HG02678 (cell line): ENCODE results near the gene SPPL2A.
"Not testable (repeated sequence)": the region's sequence is repeated elsewhere in the genome, so short reads cannot be mapped to it uniquely, and the experiment has no call there.

ENCODE experiments used
- ATAC-seq: cut with Tn5 transposase; IDR thresholded peaks from one replicate; pipeline ENCODE4 v1.9.1; 2021; ENCODE audit warnings: mild to moderate bottlenecking, moderate library complexity; ENCODE audit not compliant: unreplicated experiment

SPPL2A gene

GRCh38 chr15:50694634-50695165, 70.8 kb downstream of the SPPL2A start:
- not testable (repeated sequence) for ATAC-seq

DNA sequence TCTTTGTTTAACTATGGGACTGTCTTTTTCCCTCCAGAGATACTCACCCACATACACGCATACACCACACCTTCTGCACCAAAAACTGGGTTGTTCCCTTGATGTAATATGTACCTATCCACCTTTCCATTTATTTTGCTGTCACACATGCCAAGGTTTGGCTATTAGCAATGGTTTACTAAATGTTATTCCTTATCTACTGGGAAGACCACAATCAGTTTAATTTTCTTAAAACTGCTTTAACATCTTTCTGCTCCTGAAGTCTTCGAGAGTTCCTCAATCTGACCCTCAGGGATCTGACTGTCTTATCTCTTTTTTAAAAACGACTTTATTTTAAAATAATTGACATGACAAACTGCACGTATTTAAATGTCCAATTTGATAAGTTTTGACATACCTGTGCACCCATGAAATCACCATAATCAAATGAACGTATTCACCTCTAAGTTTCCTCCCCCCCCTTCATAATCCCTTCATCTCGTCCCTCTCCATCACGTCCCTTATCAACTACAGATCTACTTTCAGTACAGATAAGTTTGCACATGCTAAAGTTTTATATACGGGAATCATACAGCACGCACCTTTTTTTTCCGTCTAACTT, 78.1 kb downstream of the SPPL2A start:
- ATAC-seq: peak; percentile 3

GRCh38 chr15:50686469-50687301, 78.8 kb downstream of the SPPL2A start, which contains the start of gene TRPM7:
Gene TRPM7 (minus strand): TSS chr15:50686797. CDS start chr15:50686533, 264 bp downstream.
- ATAC-seq: peak; percentile 80

- ATAC-seq: peak; percentile 58
Observed at GRCh38 chr15:50685976-50686468, 79.5 kb downstream of the SPPL2A start.

- no peak for ATAC-seq
Observed at GRCh38 chr15:50685191-50685975, 80.1 kb downstream of the SPPL2A start.

DNA sequence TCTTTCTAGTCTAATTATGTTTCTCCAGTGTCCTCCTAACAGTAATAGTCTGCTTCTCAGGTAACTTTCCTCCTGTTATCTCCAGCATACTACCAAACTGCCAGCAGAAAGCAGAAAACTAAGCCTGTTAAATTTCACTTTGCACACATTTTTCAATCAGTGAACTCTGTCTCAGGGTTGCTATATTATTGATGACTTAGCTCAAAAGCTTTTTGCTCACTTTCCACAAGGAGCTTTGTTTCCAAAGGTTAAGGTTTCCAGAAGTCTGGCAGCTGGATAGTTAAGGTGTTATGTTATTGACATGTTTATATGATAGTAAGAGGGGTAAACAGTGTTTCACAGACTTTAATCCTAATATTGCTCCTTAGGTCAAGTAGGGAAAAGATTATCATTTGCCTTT, 84.0 kb downstream of the SPPL2A start:
- ATAC-seq: no peak

DNA sequence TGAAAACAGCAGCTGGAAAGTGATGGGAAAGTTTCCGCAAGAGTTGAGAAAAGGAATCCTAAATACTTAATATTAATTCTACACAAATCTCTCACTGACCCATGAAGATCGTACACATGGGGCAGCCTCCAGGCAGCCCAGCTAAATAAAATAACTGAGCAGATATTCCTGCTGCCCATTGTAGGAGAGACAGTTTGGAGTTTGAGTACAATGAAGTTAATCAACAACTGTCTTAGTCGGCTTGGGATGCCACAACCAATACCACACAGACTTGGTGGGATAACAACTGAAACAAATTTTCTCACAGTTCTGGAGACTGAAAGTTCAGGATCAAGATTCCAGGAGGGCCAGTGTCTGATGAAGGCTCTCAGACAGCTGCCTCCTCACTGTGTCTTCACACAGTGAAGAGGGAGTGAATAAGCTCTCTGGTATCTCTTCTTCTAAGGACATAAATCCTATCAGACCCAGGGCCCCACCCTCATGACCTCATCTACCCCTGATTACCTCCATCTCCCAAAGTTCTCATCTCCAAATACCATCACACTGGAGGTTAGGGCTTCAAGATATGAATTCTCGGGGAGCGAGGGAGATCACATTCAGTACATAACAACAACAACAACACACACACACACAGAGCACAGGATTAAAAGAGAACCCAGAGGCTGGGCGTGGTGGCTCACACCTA, 88.6 kb downstream of the SPPL2A start:
- no peak for ATAC-seq

GRCh38 chr15:50675535-50676144, 89.9 kb downstream of the SPPL2A start:
- ATAC-seq: no peak

- ATAC-seq: no peak
Observed at GRCh38 chr15:50670115-50670514, 95.4 kb downstream of the SPPL2A start.

- ATAC-seq: no peak
Observed at GRCh38 chr15:50669611-50670010, 95.9 kb downstream of the SPPL2A start.

GRCh38 chr15:50665938-50666337, 99.6 kb downstream of the SPPL2A start:
- no peak for ATAC-seq

DNA sequence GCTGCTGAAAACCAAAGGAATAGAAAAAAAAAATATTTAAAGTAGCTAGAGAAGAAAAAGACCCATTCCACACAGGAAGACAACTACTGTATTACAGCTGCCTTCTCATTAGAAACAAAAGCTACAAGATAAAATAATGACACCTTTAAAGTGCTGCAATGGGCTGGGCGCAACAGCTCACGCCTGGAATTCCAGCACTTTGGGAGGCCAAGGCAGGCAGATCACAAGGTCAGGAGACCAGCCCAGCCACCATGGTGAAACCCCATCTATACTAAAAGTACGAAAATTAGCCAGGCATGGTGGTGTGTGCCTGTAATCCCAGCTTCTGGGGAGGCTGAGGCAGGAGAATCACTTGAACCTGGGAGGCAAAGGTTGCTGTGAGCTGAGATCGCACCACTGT, 110.0 kb downstream of the SPPL2A start:
- no peak for ATAC-seq

- ATAC-seq: no peak
Observed at GRCh38 chr15:50653156-50653743, 112.3 kb downstream of the SPPL2A start.

DNA sequence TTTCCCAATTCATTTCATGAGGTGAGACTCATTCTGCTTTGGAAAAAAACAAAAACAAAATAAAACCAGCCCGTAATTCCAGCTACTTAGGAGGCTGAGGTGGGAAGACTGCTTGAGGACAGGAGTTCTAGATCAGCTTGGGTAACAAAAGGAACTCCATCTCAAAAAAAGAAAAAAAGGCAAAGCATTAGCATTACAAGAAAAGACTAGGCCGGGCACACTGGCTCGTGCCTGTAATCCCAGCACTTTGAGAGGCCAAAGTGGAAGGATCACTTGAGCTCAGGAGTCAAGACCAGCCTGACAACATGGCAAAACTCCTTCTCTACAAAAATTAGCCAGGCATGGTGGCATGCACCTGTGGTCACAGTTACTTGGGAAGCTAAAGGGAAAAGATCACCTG, 112.8 kb downstream of the SPPL2A start:
- ATAC-seq: no peak
